Stromal cell of bone marrow (primary cell): ENCODE data around the gene MOB1A.
A peak's percentile ranks its signal among the peaks of the same experiment; 100 is the strongest.
"Not testable (repeated sequence)": the region's sequence is repeated elsewhere in the genome, so short reads cannot be mapped to it uniquely, and the experiment has no call there.

Source experiments
- DNase-seq: peaks from one replicate; pipeline ENCODE4 v3.0.0-alpha.2; 2012; ENCODE audit warnings: low read depth

The MOB1A gene

GRCh38 chr2:74148457-74149246, 30.0 kb downstream of the MOB1A start:
- no peak for DNase-seq

- DNase-seq = peak; percentile 55
These were observed 30.8 kb downstream of the MOB1A start, which contains the start of gene BOLA3 for GRCh38 chr2:74147727-74148456. Gene BOLA3 (minus strand): TSS chr2:74147912. CDS start chr2:74147874, 38 bp downstream.

- DNase-seq = peak; percentile 28
These were observed 31.6 kb downstream of the MOB1A start for GRCh38 chr2:74146929-74147726.

- DNase-seq = no peak
These were observed 36.3 kb downstream of the MOB1A start for GRCh38 chr2:74142340-74142739.

- DNase-seq = no peak
These were observed 39.9 kb downstream of the MOB1A start for GRCh38 chr2:74138600-74139323.

GRCh38 chr2:74137651-74138599, 40.8 kb downstream of the MOB1A start:
- no peak for DNase-seq

- no peak for DNase-seq
These were observed 46.8 kb downstream of the MOB1A start for GRCh38 chr2:74131901-74132300.

- DNase-seq = no peak
These were observed 48.3 kb downstream of the MOB1A start for GRCh38 chr2:74130211-74130995.

- no peak for DNase-seq
These were observed 50.5 kb downstream of the MOB1A start for GRCh38 chr2:74128206-74128605.

- not testable (repeated sequence) for DNase-seq
These were observed 54.7 kb downstream of the MOB1A start for GRCh38 chr2:74123955-74124354.

GRCh38 chr2:74121846-74122245, 56.8 kb downstream of the MOB1A start:
- DNase-seq = not testable (repeated sequence)

GRCh38 chr2:74119912-74120825, 58.5 kb downstream of the MOB1A start:
- DNase-seq = peak; percentile 44

GRCh38 chr2:74119339-74119738, 59.3 kb downstream of the MOB1A start:
- DNase-seq = no peak

GRCh38 chr2:74111380-74111779, 67.3 kb downstream of the MOB1A start:
- DNase-seq = no peak

GRCh38 chr2:74110537-74110936, 68.1 kb downstream of the MOB1A start:
- no peak for DNase-seq

GRCh38 chr2:74109551-74109950, 69.1 kb downstream of the MOB1A start:
- no peak for DNase-seq

GRCh38 chr2:74107071-74107470, 71.6 kb downstream of the MOB1A start:
- no peak for DNase-seq

- DNase-seq = no peak
These were observed 73.3 kb downstream of the MOB1A start for GRCh38 chr2:74105413-74105812.

GRCh38 chr2:74104839-74105238, 73.8 kb downstream of the MOB1A start:
- no peak for DNase-seq
